Epithelial cell of proximal tubule (primary cell): ENCODE results near the gene AGBL4. TPM values are rescaled to one million over a fixed set of nuclear protein-coding genes. Genes with fewer than 3 reads are reported as not detected.
A peak's percentile ranks its signal among the peaks of the same experiment; 100 is the strongest.

Experiments used
- DNase-seq: peaks from one replicate; pipeline ENCODE4 v3.0.0-alpha.2; 2011; ENCODE audit warnings: low read depth
- H3K4me3 ChIP-seq: 2 replicates; pipeline ENCODE4 v1.5.1; 2011; ENCODE audit warnings: low read depth, mild to moderate bottlenecking, low read length
- CTCF ChIP-seq: conservative IDR thresholded peaks from 2 replicates; pipeline ENCODE4 v1.5.1; 2012; ENCODE audit warnings: low read depth, mild to moderate bottlenecking, low read length
- total RNA-seq: library from RNA; depleted of rRNA; stranded (reverse); fragments of >200 nt; gene quantifications from 2 replicates; pipeline ENCODE4 v1.2.3, GENCODE V29; 2015

Gene AGBL4
- total RNA-seq, 1 donor from 2014 or later, result not detected

- no peak for DNase-seq
- no peak overlapping the region for H3K4me3 ChIP-seq
- TF ChIP-seq CTCF, result peak; percentile 4
Measured at GRCh38 chr1:48718116-48718630, 1305.6 kb downstream of the AGBL4 start.

- no peak for TF ChIP-seq CTCF
- DNase-seq, result no peak
- H3K4me3 ChIP-seq, result no peak overlapping the region
Measured at GRCh38 chr1:48717082-48717481, 1306.7 kb downstream of the AGBL4 start.

GRCh38 chr1:48715921-48716320 is 1307.8 kb downstream of the AGBL4 start:
- no peak overlapping the region for H3K4me3 ChIP-seq
- DNase-seq, result no peak
- no peak for TF ChIP-seq CTCF

GRCh38 chr1:48710915-48711314 is 1312.8 kb downstream of the AGBL4 start:
- DNase-seq, result no peak
- no peak overlapping the region for H3K4me3 ChIP-seq
- TF ChIP-seq CTCF, result no peak

GRCh38 chr1:48710318-48710717 is 1313.4 kb downstream of the AGBL4 start:
- no peak for TF ChIP-seq CTCF
- DNase-seq, result no peak
- H3K4me3 ChIP-seq, result no peak overlapping the region

- DNase-seq, result no peak
- TF ChIP-seq CTCF, result no peak
Measured at GRCh38 chr1:48704736-48705135, 1319.0 kb downstream of the AGBL4 start.

GRCh38 chr1:48701445-48701844 is 1322.3 kb downstream of the AGBL4 start:
- DNase-seq, result peak; percentile 68
- H3K4me3 ChIP-seq, result no peak overlapping the region
- no peak for TF ChIP-seq CTCF

More at GRCh38 chr1:48704736-48705135, 1319.0 kb downstream of the AGBL4 start:
- H3K4me3 ChIP-seq, result no peak overlapping the region
